Neural crest cell (in vitro differentiated cells): ENCODE results near the gene RNF31. TPM values are rescaled to one million over a fixed set of nuclear protein-coding genes. Genes with fewer than 3 reads are reported as not detected.

Experiments
- DNase-seq: peaks from one replicate; pipeline ENCODE4 v3.0.0; 2021; ENCODE audit warnings: low read depth, mixed read lengths, low spot score
- H3K27ac Mint-ChIP-seq: one replicate; pipeline ENCODE4 v1.8.0; 2021; ENCODE audit warnings: mild to moderate bottlenecking, mixed read lengths; ENCODE audit not compliant: unreplicated experiment
- H3K27me3 Mint-ChIP-seq: 2 replicates; pipeline ENCODE4 v1.8.0; 2021; ENCODE audit warnings: low read depth, mild to moderate bottlenecking, mixed read lengths
- H3K36me3 Mint-ChIP-seq: 2 replicates; pipeline ENCODE4 v1.8.0; 2021; ENCODE audit warnings: low read depth, mild to moderate bottlenecking, mixed read lengths
- H3K4me1 Mint-ChIP-seq: 2 replicates; pipeline ENCODE4 v1.8.0; 2021; ENCODE audit warnings: mixed read lengths
- H3K4me3 Mint-ChIP-seq: one replicate; pipeline ENCODE4 v1.8.0; 2021; ENCODE audit warnings: mild to moderate bottlenecking, mixed read lengths
- H3K9me3 Mint-ChIP-seq: 2 replicates; pipeline ENCODE4 v1.8.0; 2021; ENCODE audit warnings: mixed read lengths
- total RNA-seq: library from RNA; stranded (reverse); gene quantifications from 2 replicates; pipeline ENCODE4 v1.2.1, GENCODE V29; 2021
- TF ChIP-seq, protein P1 (sequence below): fragments of 200-600 bp; sonication (generic); conservative IDR thresholded peaks from 2 replicates; pipeline ENCODE4 v1.5.0; 2021; ENCODE audit warnings: antibody characterized with exemption, mild to moderate bottlenecking

The RNF31 gene
- total RNA-seq, 1 donor from 2014 or later = 65.5 TPM

DNA sequence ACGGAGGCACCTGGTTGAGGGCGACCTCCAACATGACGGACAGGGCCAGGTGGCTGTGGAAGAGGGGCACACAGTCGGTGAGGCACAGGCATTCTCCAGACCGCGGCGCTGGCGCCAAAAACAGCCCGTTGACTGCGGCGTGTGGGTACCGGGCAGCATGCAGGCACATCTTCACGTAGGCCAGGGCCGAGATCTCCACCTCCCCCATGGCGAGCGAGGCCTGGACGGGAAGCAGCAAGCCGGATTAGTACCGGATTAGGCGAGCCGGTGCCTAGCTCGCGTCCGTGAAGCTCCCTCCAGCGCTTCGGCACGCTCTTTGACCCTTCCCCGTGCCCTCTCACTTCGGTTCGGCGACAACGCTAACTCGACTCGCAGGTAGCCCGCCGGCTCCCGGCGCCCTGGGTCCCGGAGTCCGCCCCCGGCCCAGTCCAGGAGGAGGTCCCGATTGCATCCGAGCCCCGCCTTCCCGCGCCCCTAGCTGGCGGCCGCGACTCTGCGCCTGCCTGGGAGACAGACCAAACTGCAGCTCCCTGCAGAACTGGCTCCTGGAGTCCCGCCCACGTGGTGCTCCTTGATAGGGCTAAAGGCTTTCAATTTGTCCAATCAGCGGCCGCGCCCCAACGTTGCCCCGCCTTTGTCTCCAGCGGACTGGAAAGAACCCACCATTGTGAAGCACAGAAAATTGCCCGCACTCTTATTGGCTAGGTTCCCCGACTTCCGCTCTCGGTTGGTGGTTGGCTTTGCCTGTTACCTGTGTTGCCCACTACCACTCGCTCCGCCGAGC, 6.0 kb upstream of the RNF31 start, which contains the start of gene EMC9:
Gene EMC9 (minus strand): TSS at position 495 of the 784 bp plus-strand sequence. CDS start 287 bp downstream, at position 208.
- Mint-ChIP-seq H3K27ac (peak within 1 kb of the TSS; percentile 90), H3K9me3 (no peaks in the 10 kb centered on the region), H3K36me3 (peaks cover 9% of the 10 kb centered on the region), H3K27me3 (no peaks in the 10 kb centered on the region), H3K4me3 (peak within 1 kb of the TSS; percentile 86), H3K4me1 (peaks cover 53% of the 10 kb centered on the region)
- peak; percentile 97 for DNase-seq
- TF ChIP-seq, protein P1, sequence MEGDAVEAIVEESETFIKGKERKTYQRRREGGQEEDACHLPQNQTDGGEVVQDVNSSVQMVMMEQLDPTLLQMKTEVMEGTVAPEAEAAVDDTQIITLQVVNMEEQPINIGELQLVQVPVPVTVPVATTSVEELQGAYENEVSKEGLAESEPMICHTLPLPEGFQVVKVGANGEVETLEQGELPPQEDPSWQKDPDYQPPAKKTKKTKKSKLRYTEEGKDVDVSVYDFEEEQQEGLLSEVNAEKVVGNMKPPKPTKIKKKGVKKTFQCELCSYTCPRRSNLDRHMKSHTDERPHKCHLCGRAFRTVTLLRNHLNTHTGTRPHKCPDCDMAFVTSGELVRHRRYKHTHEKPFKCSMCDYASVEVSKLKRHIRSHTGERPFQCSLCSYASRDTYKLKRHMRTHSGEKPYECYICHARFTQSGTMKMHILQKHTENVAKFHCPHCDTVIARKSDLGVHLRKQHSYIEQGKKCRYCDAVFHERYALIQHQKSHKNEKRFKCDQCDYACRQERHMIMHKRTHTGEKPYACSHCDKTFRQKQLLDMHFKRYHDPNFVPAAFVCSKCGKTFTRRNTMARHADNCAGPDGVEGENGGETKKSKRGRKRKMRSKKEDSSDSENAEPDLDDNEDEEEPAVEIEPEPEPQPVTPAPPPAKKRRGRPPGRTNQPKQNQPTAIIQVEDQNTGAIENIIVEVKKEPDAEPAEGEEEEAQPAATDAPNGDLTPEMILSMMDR = peak; percentile 56

DNA sequence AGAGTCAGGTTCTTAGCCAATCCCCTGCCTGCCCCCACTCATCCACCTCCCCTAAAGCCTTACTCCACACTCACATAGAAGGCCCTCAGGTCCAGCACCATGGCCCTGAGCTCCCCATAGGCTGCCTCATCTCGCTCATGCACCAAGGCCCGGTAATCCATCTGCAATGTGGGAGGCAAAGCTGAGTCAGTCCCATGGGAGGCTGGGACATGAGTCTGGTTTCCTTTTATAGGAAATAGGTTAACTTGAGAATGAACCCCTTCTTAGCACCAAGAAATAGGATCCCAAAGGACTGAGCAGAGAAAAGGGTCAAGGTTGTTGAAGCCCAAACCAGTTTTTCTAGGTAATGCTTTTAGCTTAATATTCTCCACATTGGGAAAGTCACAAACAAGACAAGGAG, 3.8 kb upstream of the RNF31 start:
- no peak overlapping the region for H3K27ac Mint-ChIP-seq
- H3K36me3 Mint-ChIP-seq = peaks cover 5% of the 10 kb centered on the region
- DNase-seq = no peak
- H3K4me1 Mint-ChIP-seq = peaks cover 49% of the 10 kb centered on the region
- H3K27me3 Mint-ChIP-seq = no peaks in the 10 kb centered on the region
- H3K9me3 Mint-ChIP-seq = no peaks in the 10 kb centered on the region
- TF ChIP-seq, protein P1 = no peak
- H3K4me3 Mint-ChIP-seq = peak overlapping the region; percentile 83

DNA sequence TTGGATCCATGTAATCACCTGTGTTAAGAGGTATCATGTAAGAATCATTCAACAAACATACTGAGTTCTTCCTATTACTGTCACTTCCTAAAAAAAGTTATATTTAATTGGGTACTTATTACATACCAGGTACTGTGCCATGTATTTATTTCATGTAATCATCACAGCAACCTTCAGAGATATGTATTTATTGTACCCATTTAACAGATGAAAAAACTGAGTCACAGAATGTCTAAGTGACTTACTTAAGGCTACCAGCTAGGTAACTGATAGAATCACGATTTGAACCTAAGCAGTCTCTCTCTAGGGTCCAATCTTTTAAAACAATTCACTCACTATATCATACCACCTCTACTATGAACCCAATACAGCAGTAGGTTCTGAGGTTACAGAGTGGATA, 2.8 kb upstream of the RNF31 start:
- H3K4me3 Mint-ChIP-seq = peak overlapping the region; percentile 99
- peaks cover 45% of the 10 kb centered on the region for H3K4me1 Mint-ChIP-seq
- DNase-seq = no peak
- H3K36me3 Mint-ChIP-seq = no peaks in the 10 kb centered on the region
- H3K27me3 Mint-ChIP-seq = no peaks in the 10 kb centered on the region
- H3K9me3 Mint-ChIP-seq = no peaks in the 10 kb centered on the region
- no peak overlapping the region for H3K27ac Mint-ChIP-seq
- TF ChIP-seq, protein P1 = no peak

DNA sequence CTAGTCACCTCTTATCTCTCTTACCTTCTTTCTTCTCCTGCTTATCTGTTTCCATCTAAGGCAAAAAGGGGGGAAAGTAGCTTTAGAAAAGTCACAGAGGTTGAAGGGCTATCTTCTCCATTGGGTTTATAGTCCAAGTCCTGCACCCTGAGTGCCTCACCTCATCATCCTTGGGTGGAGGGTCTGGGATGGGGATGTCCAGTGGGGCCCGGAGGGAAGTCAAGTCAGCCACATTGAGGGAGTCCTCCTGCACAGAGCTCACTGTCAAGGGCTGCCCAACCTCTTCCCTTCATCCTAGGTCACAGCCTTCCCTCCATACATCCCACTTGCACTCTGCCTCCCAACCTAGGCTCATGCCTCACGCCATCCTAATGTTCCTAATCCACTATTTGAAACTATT, 2.1 kb upstream of the RNF31 start:
- Mint-ChIP-seq H3K36me3 (no peaks in the 10 kb centered on the region), H3K9me3 (no peaks in the 10 kb centered on the region), H3K4me1 (peaks cover 38% of the 10 kb centered on the region), H3K4me3 (peak overlapping the region; percentile 99), H3K27me3 (no peaks in the 10 kb centered on the region), H3K27ac (no peak overlapping the region)
- TF ChIP-seq, protein P1 = no peak
- DNase-seq = no peak

DNA sequence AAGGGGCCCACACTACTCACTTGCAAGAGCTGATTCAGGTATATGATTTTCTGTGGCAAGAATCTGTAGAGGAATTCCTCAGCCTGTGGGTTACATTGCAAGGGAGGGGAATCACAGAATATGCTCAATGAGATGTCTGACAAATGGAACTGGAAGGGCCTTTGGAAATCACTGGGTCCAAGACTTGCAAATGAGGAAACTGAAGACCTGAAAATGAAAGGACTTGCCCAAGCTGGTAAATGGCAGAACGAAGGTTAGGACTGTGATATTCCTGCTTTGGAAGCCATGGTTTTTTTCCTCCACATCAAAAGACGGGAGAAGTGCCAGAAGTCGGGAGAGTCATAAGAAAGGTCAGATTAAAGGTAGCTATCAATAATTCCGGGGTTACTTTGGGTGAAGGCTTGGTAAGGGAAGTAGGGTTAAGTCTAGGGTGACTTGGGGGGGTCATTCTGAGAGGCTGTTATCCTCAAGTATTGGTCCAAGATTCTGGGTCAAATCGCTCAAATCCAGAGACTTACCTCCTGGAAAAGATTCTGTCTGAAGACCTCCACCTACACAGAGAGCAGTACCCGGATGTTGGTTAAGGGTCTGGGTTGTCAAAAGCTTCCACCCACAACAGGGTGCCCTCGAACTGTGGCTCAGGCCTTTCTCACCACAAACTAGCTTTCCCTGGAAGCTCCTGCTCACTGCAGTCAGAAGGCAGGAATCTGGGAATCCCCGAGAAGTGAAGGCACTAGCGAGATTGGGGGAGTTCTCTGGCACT, 1.4 kb upstream of the RNF31 start:
- H3K4me1 Mint-ChIP-seq = peaks cover 32% of the 10 kb centered on the region
- peak overlapping the region; percentile 83 for H3K27ac Mint-ChIP-seq
- no peaks in the 10 kb centered on the region for H3K36me3 Mint-ChIP-seq
- H3K27me3 Mint-ChIP-seq = no peaks in the 10 kb centered on the region
- DNase-seq = no peak
- H3K9me3 Mint-ChIP-seq = no peaks in the 10 kb centered on the region
- TF ChIP-seq, protein P1 = no peak
- H3K4me3 Mint-ChIP-seq = peak overlapping the region; percentile 99
